Measurements from ENCODE around the gene COL1A2.

Gene COL1A2

DNA sequence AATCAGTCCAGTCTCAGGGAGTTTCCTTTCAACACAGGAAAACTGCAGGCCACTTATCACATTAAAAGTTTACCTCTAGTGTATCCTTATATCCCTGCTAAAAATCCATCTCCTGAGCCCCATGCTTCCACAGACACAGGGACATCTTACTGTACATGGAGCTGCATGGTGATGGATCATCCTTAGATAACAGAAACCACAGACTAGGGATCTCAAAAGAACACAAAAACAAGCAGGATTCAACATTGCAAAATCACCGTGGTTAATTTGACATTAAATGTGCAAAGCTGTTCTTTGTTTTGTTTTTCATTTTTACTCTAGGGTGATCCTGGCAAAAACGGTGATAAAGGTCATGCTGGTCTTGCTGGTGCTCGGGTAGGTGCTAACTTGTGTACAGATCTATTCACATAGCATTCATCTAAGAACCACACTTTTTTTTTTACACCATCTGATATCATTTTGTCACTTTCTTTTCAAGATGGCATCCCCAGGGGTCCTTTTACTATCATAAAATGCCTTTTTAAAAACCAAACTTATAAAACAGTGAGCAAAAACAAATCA lies 18.1 kb downstream of the COL1A2 start:
- DNase-seq: no peak

DNA sequence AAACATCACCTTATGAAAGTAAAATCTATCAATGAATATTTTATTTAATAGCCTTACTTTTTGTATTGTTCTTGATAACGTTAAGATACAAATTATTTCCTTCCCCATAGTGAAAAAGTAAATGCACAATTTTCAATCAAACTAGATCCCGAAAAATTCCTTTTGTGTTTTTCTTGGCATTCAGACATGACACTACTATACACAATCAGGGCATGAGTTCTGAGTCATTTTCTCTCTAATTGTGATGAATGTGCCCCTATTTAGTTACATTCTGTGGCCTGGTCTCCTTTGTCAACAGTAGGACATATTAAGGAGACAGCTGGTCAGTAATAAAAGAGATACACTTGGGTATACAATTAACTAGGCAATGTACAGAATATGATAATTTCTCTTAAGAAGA lies 19.8 kb downstream of the COL1A2 start:
- DNase-seq: no peak

DNA sequence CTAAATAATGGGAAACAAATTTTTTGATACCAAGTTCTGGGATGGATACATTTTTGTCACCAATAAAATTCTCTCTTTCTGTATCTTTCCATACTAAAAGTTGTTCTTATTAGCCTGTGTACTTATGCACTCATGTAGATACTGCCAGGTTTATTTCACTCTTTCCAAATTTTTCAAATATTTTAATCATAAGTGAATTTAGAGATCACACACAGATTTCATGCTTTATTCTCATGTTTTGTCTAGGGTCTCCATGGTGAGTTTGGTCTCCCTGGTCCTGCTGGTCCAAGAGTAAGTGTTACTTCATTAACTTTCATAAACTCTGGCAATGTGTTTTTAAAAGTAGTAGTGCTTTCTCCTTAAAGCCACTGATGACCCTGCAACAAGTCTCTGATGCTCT lies 20.3 kb downstream of the COL1A2 start:
- DNase-seq: no peak

DNA sequence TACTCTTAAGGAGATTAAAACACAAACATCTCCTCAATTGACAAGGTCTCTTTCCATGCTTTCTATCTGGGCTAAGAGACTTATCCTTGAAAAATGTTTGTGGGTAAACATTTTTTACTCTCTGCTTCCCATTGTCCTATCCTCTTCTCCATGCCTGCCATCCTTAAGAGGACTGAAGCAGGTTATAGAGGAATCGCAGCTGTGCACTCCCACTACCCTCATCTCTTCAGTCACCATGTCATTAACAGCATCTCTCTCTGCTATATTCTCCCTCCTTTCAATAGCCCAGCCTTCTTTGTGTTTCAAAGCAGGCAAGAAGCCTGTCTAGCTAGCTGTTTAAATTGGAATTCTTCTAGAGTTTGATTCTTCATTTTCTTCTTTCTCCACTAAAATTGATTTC lies 22.6 kb downstream of the COL1A2 start:
- DNase-seq: no peak

DNA sequence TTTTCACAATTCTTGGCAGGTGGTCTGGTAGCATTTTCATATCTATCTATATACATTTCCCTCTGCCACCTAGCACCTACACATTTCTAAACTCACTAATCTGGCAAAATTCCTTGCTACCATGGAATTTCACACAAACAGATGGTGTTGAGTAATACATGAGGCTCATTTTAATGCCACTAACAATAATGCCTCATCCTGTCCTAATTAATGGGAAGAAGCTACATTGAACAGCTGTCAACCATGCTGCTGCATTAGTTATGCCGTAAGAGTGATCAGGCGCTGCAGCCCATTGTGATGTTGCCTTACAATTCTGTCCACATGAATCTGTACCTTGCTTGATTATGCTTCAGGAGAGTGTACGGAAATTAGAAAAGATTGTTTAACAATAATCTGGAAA lies 23.2 kb downstream of the COL1A2 start:
- DNase-seq: no peak

DNA sequence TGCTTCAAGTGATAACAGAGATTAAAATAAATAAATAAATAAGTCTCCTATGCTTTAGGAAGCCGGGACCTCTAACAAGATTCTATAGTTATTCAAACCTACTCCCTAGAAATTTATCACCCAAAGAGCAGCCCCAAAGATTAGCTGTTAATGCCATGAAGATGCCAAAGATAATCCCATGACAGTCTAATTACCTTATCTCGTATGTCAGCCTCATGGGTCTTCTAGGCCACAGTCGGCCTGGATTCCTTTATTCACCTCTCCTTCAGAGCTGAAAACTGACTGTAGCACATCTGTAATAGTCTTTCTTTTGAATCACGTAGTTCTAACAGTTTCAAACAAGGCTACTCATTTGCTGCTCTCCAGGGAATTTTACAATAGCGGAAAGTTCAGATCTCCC lies 24.2 kb downstream of the COL1A2 start:
- no peak for DNase-seq

DNA sequence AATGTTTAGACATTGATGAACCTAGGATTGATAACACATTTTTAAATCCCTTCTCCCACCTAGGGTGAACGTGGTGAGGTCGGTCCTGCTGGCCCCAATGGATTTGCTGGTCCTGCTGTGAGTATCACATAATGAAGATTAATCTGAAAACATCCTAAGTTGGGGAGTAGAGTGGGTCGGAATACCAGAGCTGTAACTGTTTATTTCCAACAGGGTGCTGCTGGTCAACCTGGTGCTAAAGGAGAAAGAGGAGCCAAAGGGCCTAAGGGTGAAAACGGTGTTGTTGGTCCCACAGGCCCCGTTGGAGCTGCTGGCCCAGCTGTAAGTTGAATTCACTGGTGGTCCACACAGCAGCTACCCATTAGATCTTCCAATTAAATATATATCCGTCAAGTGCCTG lies 25.6 kb downstream of the COL1A2 start:
- DNase-seq: no peak

DNA sequence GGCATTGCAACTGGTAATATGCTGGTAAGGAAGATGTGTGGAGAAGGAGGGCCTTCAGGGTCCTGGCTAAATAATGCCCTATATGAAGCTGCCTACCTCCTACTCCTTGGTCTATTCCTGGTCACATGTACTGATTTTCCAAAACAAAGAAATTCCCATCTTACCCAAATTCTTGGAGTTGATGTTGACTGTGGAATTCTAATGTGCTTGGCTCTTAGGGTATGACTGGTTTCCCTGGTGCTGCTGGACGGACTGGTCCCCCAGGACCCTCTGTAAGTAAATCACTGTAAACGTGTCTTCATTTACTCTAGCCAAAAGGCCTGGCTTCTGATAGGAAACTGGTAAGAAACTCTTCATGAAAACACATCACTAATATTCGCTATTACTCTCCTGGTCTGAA lies 27.0 kb downstream of the COL1A2 start:
- no peak for DNase-seq

DNA sequence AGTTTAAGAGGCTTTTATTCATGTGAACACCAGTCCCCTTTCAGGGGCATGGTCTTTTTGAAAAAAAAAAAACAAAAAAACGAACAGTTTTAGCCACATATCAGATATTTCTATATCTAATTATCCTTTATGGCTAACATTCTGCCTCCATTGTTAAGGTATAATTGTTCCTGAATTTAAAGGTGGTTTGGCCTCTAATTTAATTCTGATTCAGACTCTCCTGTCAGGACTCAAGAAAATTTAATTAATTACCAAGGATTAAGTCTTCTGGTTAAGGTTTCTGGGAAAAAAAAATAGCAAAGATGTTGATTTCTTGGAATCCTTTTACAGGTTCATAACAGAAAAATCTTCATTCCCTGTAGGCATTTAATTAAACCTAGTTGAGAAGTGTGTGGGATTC lies 27.4 kb downstream of the COL1A2 start:
- DNase-seq: no peak

DNA sequence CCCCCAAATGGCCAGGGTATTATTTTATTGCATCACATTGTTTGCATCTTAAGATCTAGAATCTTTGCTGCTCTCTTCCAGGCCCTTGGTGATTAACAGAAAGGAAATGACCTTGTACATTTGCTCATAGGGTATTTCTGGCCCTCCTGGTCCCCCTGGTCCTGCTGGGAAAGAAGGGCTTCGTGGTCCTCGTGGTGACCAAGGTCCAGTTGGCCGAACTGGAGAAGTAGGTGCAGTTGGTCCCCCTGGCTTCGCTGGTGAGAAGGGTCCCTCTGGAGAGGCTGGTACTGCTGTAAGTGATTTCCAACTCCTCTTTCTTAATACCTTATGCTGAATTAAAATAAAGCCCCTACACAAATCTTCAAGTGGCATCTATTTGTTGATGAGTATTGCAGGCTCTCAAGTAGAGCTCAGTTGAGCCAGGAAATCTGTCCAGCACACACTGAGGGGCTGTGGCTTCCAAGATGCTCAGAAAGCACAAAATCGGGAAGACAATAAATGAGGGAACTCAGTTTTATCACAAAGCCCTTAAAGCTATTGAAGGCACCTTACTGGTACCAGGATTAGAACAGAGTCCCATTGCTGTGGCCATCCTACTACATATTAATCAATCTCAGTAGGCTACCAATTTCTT lies 28.2 kb downstream of the COL1A2 start:
- DNase-seq: no peak

DNA sequence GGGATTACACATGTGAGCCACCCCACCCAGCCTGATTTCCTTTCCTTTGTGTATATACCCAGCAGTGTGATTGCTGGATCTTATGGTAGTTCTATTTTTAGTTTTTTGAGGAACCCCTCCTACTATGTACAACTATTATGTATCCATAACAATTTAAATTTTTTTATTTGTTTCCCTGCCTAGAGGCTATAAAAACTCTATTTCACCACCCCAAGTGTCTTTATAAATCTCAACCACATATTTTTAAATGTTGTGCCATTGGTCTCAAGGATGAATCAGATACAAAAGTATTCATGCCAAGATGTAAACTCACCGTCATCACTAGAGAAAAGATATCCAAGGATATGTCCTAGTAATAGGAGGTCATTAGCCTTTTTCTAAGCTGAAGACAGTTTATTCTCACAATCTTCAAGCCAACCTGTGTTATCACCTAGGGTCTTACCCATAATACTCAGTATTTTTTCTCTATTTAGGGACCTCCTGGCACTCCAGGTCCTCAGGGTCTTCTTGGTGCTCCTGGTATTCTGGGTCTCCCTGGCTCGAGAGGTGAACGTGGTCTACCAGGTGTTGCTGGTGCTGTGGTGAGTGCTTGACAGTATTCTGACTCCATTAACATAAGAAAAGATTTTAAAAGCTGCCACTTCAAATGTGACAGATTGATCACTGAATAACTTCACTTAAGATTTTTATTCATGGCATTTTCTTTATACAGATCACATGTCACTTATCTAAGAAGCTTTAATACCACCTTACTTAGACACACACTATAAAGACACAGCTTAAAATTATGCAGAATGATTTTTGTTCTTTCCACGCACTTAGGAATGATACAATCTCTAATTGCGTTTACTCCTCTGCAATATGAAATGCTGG lies 29.4 kb downstream of the COL1A2 start:
- no peak for DNase-seq

DNA sequence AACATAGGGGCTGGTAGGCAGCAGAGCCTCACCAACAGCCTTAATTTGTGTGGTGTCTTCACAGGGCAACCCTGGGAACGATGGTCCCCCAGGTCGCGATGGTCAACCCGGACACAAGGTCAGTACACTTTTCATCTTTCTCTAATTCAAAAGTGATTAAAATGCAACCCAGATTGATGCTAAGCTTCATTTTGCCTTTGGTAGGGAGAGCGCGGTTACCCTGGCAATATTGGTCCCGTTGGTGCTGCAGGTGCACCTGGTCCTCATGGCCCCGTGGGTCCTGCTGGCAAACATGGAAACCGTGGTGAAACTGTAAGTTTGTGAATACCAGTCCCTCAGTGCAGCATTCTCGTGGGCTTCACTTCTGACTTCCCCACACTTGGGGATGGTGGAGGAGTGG lies 30.9 kb downstream of the COL1A2 start:
- DNase-seq: no peak

DNA sequence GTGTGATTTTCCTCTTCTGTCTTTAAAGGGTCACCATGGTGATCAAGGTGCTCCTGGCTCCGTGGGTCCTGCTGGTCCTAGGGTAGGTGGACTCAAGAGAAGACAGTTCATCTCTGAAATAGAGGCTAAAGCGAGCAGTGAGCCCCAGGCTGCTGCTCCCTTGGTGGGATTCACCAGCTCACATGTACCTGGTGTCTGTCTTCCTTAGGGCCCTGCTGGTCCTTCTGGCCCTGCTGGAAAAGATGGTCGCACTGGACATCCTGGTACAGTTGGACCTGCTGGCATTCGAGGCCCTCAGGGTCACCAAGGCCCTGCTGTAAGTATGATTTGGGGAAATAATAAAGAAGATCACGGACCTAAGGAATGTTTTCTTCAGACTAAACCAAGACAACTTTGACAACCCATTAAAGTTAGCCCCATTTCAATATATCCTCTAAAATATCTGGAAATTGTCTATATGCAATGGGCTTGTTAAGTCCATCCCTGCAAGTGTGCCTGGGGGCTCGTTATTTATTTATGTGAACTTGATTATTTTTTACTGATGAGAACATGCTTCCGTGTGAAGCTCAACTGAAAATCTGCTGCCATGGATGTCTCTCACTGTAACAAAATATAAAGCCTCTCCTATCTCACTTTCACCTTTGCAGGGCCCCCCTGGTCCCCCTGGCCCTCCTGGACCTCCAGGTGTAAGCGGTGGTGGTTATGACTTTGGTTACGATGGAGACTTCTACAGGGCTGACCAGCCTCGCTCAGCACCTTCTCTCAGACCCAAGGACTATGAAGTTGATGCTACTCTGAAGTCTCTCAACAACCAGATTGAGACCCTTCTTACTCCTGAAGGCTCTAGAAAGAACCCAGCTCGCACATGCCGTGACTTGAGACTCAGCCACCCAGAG lies 32.5 kb downstream of the COL1A2 start:
- no peak for DNase-seq

DNA sequence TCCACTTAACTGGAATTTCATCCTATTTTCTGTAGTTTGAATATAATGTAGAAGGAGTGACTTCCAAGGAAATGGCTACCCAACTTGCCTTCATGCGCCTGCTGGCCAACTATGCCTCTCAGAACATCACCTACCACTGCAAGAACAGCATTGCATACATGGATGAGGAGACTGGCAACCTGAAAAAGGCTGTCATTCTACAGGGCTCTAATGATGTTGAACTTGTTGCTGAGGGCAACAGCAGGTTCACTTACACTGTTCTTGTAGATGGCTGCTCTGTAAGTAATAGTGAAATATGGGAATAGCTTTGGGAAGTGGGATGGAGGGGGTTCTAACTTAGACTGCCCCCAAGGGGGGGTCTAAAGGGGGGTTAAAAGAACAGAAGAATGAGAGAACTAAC lies 34.5 kb downstream of the COL1A2 start:
- DNase-seq: no peak

DNA sequence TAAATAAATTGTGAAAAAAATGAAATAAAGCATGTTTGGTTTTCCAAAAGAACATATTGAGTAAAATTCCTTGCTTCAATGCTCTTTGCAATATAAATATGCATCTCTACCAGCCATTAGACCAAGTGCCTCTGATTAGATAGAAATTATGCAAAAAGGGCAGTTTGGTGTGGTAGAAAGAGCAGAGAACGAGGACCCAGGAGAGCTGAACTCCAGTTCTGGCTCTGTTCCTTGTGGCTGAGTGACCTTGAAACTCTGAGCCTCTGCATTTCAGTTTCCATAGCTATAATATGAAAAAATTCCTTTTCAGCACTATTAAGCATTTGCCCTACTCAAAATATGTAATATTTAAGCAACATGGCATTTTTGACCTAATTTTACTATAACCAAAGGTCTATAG lies 36.5 kb downstream of the COL1A2 start:
- DNase-seq: no peak

DNA sequence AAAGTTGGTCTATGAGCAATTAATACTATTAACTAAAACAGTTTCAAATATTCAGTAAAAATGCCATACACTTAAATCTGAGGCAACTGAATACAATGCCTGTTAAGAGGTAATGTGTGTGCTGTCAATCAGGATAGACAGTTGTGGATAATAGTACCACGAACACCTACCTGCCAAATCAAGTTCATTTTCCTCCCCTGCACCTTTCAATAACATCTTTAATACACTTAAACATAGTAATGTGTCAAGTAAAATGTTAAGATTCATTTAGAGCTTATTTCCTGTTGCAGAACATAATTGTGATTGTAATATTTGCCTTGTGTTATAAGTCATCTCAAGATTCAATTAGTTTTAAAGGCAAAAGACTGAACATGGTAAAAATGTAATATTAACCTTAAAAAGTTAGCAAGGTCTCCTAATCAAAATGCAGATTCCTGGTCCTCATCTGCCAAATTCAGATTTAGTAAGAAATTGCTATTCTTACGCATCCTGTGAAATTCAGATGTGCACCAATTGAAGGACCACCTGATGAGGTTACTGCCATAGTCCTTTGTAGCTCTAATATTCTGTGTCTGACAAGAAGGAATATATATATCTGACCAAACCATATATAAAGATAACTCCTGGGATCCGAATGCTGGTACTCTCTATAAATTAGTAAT lies 37.1 kb downstream of the COL1A2 start:
- DNase-seq: no peak

DNA sequence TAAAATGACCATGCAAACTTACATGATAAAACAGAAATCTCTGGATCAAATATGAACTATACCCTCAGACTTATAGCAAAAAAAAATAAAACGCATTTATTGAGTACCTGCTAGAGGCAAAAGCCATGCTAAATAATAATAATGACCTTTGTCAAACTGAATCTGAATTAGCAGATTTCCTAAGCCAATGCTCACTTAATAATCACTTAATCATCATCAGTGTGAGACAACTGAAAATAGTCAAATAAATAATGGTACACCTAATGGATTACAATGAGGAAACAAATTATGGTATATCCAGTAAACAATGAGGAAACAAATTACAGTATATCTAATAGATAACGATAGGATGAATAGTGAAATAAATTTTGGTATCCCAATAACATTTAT lies 37.6 kb downstream of the COL1A2 start:
- DNase-seq: no peak

DNA sequence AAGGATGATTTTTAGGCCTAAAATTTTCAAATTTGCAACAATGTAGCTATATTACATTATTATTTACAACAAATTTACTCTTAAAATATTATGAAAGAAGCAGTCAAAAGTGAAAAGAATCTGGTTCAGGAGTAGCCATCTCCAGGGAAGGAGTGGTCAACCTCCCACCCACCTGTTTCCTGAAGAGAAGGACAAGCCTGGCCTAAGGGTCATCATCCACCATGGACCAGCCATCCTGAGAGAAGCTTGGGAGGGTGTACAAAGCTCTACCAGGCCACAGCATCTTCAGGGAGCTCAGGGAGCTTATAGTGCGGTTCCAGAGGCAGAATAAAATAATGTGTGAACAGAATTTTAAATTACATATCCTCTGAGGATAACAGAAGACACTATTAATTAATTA lies 38.1 kb downstream of the COL1A2 start:
- DNase-seq: no peak

DNA sequence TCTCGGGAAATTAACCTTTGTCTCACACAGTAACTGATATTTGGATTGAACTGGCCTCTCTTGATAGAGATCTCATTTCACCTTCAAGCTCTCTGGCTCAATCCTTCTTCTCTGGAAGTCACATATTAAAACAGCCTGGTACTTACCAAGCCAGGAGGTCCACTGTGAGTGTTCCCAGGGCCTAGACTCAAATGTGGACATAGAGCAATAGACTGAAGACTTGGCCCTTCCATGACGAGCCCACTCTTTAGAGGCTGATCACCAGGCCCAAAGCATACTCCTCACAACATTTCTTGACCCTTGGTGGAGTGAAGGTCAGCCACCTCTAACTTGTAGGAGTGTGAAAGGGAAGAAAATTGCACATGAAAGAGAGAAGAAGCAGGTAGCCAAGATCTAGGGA lies 38.5 kb downstream of the COL1A2 start:
- DNase-seq: no peak

DNA sequence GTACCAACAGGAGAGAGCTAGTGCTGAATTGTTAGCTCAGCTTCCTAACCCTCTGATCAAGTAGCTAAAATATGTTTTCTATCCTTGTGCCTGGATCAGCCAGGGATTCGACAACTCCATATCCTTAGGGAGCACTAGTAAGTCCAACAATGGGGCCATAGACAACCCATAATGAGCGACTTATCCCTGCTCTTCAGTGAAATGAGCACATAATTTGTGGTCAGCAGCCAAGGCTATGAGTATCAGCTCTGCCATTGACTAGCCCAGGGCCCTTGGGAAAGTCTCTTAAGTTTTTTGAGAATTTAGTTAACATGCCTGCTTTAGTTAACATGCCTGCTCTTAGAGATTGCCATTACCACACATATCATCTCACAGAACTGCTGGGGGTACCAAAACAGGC lies 39.3 kb downstream of the COL1A2 start:
- DNase-seq: no peak

DNA sequence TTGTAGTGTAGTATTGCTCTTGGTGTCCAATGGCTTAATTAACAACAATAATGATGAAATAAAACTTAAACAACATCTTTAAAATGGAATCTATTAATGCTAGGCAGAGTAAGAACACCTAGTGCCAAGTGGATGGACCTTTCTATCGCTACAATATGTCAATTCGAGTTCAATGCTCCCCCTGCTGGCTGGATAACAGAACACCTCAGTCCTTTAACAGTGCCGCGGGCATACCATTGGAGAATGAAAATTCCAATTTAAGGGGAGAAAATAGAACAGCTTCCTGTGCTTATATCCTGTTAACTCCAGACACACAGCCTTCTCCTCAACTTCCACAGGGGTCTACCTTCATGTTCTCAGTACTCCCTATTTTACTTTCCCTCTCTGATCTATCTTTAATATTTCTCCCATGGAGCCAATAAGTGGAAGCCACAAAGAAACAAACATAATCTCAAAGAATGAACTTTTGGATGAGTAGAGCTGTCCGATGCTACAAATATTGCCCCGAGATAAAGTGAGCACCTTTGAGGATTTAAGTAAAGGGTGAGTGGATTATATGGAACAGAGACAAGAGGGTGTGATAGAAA lies 41.4 kb downstream of the COL1A2 start:
- peak; percentile 14 for DNase-seq

DNA sequence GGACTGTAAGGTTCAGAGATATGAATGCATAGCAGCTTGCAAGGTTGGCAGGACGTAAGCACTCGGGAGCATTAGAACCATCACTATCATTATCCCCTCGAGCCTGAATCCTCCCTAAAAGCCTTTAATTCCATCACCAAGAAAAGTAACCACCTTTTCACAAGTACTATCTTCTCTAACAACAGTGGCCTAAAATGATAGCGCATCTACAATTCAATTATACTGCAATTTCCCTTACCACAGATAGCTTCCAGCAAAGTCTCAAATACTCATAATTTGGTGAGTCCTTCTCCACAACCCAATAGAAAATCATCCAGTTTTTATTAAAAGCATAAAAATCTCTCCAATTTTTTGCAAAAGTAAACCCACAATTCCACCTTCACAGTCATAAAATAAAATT lies 42.0 kb downstream of the COL1A2 start:
- DNase-seq: no peak
